Stimulated activated CD4-positive, alpha-beta T cell treated with anti-CD3 and anti-CD28 coated beads, Interleukin-4, amount 100 ng/mL, for 48 hours (primary cell): Measurements from ENCODE around the gene LYPD6.

Experiments used
- DNase-seq, 2 donors: peaks; one replicate each; pipeline ENCODE4 v3.0.0-alpha.2; 2020; ENCODE audit warnings: low read depth in 2 of 2

The LYPD6 gene

DNA sequence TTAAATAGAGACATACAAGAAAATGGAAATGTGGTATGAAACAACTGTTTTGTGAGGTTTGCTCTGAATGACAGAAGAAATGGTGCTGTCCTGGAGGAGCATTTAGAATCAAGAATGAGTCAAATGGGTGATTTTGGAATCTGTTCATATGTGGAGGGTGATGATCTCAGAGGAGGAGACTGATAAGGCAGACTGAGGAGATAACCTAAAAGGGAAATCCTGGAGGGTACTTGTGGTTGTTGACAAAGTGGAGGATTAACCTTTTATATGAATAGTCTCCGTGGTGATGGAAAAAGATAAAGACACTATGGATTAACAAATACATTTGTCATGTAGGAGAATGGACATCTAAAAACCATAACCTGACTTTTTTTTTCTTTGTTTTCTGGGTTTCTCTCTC is 183.1 kb downstream of the LYPD6 start:
- DNase-seq = no peak
